ENCODE data around the gene ODAM.
"Not testable (repeated sequence)": the region's sequence is repeated elsewhere in the genome, so short reads cannot be mapped to it uniquely, and the experiment has no call there.

Gene ODAM

GRCh38 chr4:70221818-70222217, 26.3 kb downstream of the ODAM start:
- not testable (repeated sequence) for DNase-seq (ENCODE audit: low spot score)

DNA sequence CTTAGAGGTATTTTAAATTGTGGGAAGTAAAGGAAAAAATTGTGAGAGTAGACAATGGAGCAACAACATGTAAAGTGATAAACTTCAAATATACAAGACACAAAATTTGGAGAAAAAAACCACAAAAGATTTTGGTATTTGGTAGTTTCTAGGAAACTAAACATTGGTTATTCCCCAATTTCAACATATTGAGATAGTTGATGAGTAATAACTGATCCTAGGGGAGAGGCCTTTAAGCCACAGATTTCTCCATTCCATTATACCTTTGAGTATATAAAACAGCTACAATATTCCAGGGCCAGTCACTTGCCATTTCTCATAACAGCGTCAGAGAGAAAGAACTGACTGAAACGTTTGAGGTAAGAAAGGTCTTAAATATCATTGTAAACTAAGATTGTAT, 30.3 kb downstream of the ODAM start, which contains the start of gene FDCSP:
TSS of gene FDCSP (plus strand) at position 301 of the 400 bp plus-strand sequence. CDS start 5,071 bp downstream, outside the sequence.
- no peak for DNase-seq (ENCODE audit: low spot score)

DNA sequence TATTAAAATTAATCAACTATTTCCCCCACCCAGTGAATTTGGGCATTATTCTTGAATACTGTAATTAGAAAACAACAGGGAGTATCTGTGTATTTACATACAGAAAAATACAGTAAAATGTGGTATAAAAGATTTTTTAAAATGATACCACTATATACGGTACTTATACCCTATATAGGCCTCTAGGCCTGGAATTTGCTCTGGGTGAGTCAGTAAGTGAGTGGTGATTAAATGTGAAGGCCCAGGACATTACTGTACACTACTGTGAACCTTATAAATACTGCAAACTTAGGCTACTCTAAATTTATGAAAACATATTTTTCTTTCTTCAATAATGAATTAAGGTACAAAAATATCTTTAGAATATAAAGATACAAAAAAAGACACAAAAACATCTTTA, 40.6 kb downstream of the ODAM start:
- DNase-seq (ENCODE audit: low spot score): no peak

GRCh38 chr4:70239131-70239883, 43.8 kb downstream of the ODAM start:
- DNase-seq (ENCODE audit: low spot score): no peak

DNA sequence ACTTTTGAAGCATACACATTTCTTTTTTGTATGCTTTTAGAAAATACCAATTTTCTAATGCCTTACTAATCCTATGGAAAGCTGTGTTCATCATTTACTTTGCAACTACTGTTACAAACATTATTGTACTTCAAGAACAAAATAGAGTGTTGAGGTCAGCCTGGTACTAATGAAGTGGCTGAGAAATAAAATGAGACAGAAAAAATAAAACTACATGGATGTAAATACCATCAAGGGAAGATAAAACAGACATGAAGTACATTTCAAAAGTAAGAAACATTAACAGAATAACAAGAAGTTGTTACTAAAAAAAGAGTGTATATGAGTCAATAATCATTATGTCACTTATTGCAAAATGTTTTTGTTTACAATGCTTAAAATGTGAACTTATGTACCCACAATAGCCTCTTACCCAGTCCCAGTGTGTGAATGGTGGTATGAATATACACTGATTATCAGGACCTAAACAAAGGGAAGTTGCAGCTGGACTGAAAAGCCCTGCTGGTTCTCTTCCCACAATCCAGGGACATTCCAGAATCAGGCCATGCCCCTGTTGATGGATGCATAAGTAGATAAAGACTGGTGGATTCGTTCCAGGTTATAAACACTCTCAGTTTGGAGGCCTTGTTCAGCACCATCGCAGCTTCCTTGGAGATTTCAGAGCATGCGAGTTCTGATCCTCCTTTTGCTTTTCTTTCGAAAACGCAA, 44.5 kb downstream of the ODAM start:
- no peak for DNase-seq (ENCODE audit: low spot score)

DNA sequence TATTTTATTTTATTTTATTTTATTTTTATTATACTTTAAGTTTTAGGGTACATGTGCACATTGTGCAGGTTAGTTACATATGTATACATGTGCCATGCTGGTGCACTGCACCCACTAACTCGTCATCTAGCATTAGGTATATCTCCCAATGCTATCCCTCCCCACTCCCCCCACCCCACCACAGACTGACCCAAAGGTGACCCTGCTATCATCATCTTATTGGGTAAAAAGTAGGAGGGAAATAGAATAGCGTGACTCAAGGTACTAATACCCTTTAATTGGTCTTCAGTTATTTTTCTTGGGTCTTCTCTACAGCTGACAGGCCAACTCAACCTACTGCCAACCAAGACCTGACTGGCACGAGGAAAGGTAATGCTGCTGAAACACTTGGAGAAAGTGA, 46.8 kb downstream of the ODAM start, which contains the start of gene CSN3:
TSS of gene CSN3 (plus strand) at position 301 of the 400 bp plus-strand sequence. CDS start 2,223 bp downstream, outside the sequence.
- DNase-seq (ENCODE audit: low spot score): not testable (repeated sequence)

GRCh38 chr4:70243091-70243490, 47.6 kb downstream of the ODAM start:
- no peak for DNase-seq (ENCODE audit: low spot score)

DNA sequence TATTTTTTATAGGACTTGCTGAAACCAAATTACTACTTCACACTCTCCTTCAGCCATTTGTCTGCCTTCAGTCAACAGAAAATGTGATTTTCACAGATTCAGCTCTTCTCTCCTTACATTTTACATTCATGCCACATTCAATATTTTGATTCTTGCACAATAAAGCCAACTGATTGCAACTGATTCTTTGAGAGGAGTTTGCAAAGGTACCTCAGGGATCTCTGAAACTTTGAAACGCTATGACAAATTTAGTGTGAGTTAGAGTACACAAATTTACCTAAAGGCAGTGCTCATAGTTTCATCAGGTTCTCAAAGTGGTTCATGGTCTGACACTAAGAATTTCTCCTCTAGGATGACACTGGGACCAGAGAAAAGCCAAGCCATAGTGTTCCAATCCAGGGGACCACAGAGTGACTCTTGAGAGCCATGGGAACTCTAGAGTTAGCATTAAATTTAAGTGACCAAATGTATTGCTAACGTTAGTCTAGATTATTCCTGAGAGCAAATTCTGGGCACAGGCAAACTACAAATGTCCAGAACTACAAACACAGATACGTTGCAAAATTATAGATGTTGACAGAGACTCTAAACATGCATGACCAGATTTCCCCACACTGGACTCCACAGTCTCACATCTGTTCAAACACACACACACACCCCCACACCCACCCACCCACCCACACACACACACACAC, 55.9 kb downstream of the ODAM start:
- DNase-seq (ENCODE audit: low spot score): no peak

DNA sequence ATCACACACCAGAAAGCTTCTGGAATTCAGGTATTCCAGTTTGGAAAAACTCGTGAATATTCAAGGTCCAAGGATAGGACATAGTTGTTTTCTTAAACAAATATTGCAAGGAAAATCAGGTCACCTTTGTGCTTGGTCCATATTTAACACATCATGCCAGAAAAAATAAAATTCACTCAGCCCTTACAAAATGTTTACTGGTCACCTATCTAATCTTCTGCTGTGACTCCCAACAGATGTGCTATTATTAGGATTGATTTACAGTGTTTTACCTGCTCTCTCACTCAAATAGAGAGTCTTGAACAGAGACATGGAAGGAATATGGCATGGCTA, 56.4 kb downstream of the ODAM start:
- no peak for DNase-seq (ENCODE audit: low spot score)
